Measurements from ENCODE around the gene MAPK1IP1L. TPM values are rescaled to one million over a fixed set of nuclear protein-coding genes. Genes with fewer than 3 reads are reported as not detected.
A peak's percentile ranks its signal among the peaks of the same experiment; 100 is the strongest.

MAPK1IP1L gene
- polyA plus RNA-seq, 1 of the 3 experiments (the other 2 are of a cell fraction) = 129 TPM

DNA sequence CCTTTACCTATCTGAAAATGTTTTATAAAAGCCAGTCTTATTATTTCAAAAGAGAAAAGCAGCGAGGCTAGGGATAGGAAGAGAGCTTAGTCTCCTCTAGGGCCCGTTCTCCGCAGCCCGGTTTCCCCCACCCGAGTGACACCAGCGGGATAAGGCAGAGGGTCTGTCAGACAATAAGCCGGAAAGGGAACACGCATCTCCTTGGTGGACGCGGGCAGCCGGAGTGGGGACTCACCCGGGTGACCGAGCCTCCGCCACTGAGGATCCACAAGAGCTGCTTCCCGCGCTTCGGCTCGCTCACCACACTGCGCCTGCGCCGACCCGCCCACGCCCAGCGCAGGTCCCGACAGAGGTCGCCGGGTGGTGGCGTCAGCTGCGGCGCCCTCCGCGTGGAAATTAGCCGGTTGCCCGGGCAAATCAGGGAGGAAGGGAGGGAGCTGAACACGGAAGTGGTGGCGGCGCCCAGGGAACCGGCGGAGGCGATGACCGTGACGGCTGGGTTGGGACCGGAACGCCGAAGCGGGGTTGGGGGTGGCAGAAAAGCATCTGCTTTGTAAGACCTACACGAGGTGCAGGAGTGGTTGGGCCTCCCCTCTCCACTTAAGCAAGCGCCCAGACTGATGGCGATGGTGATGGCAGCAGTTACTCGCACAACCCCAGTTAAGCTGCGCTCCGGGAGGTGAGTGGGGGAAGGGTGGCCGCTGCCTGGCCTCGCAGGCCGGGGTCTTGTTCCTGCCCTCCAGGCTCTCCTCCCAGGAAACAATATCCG, 24.5 kb upstream of the MAPK1IP1L start, which contains the start of the genes SOCS4 and WDHD1 (continued):
- TF ChIP-seq TEAD4 (IDR thresholded peaks at IDR 0.05; ENCODE audit: borderline replicate concordance, insufficient read depth) (no peak), YY1 (IDR thresholded peaks at IDR 0.05; ENCODE audit: low read depth) (peak; percentile 66; the same call in 1 of the 2 replicates), ELF1 (IDR thresholded peaks at IDR 0.05) (peak; percentile 96), FOSL2 (IDR thresholded peaks at IDR 0.05; ENCODE audit: borderline replicate concordance, low read depth) (no peak), SMC3 (IDR thresholded peaks at IDR 0.05; ENCODE audit: low read depth, low read length) (no peak), TAF1 (IDR thresholded peaks at IDR 0.05; ENCODE audit: borderline replicate concordance, low read depth, low read length) (peak; percentile 76), GABPA (IDR thresholded peaks at IDR 0.05; ENCODE audit: low read depth) (peak; percentile 71), GATA2 (CRISPR knock-in tag; IDR thresholded peaks at IDR 0.05) (no peak), MEF2A (IDR thresholded peaks at IDR 0.05; ENCODE audit: borderline replicate concordance, low read depth) (no peak), RFX5 (IDR thresholded peaks at IDR 0.05; ENCODE audit: low read length) (peak; percentile 54), POLR2AphosphoS5 (IDR thresholded peaks at IDR 0.05; ENCODE audit: low read depth, low read length) (peak; percentile 91; the same call in 1 of the 2 replicates), NFIC (IDR thresholded peaks at IDR 0.05; ENCODE audit: borderline replicate concordance) (no peak), JUND (IDR thresholded peaks at IDR 0.05) (no peak)
- TF ChIP-seq, protein P1, sequence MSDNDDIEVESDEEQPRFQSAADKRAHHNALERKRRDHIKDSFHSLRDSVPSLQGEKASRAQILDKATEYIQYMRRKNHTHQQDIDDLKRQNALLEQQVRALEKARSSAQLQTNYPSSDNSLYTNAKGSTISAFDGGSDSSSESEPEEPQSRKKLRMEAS (IDR thresholded peaks at IDR 0.05; ENCODE audit: low read depth) = peak; percentile 91; the same call in 1 of the 2 replicates

DNA sequence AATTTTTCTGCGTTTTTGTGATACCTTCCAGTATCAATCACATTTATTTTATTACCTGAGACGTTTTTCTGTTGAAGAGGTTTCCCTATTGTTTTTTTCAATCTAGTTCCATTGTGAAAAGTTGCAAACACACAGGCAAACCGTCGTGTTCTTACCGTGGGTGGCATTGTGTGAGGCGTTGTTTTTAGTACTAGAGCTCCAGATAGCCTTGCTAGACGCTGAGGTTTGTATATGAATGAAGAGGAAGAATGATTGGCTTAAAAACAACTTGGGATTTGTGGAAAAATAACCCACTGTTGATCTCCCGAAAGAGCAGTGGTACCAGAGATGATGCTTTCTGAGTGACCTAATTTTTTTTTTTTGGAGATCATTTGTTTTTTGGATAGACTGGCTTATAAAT, 23.4 kb upstream of the MAPK1IP1L start:
- Histone ChIP-seq H3K9me2 (no peaks in the 10 kb centered on the region), H3K79me2 (ENCODE audit: insufficient read depth) (peaks cover 91% of the 10 kb centered on the region), H3K9ac (peak overlapping the region; percentile 94), H3K4me1 (ENCODE audit: control insufficient read depth in 1 of 2, insufficient read depth in 2 of 2, low read depth in 1 of 2, low read length in 1 of 2) (peaks cover 18 to 19% of the 10 kb centered on the region in 2 experiments; a peak in 3 of 4 replicates), H3K4me2 (peak overlapping the region; percentile 87), H3K27ac (ENCODE audit: low read depth in 2 of 2, low read length in 1 of 2) (peak overlapping the region; percentile 78 to 79), H3K27me3 (ENCODE audit: insufficient read depth) (no peaks in the 10 kb centered on the region), H4K20me1 (ENCODE audit: insufficient read depth) (peaks cover 32% of the 10 kb centered on the region), H3F3A (replicated peaks; ENCODE audit: insufficient read depth) (no peaks in the 10 kb centered on the region), H2AFZ (ENCODE audit: low read depth) (no peak overlapping the region), H3K9me3 (no peaks in the 10 kb centered on the region), H3K36me3 (replicated peaks in 1 of 2; ENCODE audit: control insufficient read depth in 1 of 2, insufficient read depth in 2 of 2, low read length in 1 of 2) (peaks cover 12 to 16% of the 10 kb centered on the region in 2 experiments), H3K4me3 (ENCODE audit: low read depth in 2 of 2, low read length in 1 of 2) (peak overlapping the region; percentile 69 to 73)
- 1% methylated on average over 8 of the region's 8 CpGs for WGBS (ENCODE audit: low lambda C conversion rate)
- peak; percentile 11 for DNase-seq
- CTCF ChIA-PET = interaction anchor here (1.1 to 7.0 kb wide), 2 partner anchors 23 to 24 kb away, joined by 4 to 40 read pairs; partner anchors contain the start of gene MAPK1IP1L
- no peak for TF ChIP-seq RXRA (IDR thresholded peaks at IDR 0.05; ENCODE audit: borderline replicate concordance, low read depth)
- no peak for TF ChIP-seq RFX5 (IDR thresholded peaks at IDR 0.05; ENCODE audit: low read length)
- no peak for TF ChIP-seq MXI1 (IDR thresholded peaks at IDR 0.05; ENCODE audit: low read depth, low read length)
- TF ChIP-seq YY1 (IDR thresholded peaks at IDR 0.05; ENCODE audit: low read depth) = no peak
- TF ChIP-seq NFIC (IDR thresholded peaks at IDR 0.05; ENCODE audit: borderline replicate concordance) = no peak
- TF ChIP-seq ZBTB33 (IDR thresholded peaks at IDR 0.05; ENCODE audit: borderline replicate concordance, low read depth) = no peak
- TF ChIP-seq SIN3A (IDR thresholded peaks at IDR 0.05; ENCODE audit: borderline replicate concordance, low read depth, low read length) = no peak
- TF ChIP-seq POLR2AphosphoS5 (IDR thresholded peaks at IDR 0.05; ENCODE audit: low read depth, low read length) = no peak
- TF ChIP-seq, protein P2, sequence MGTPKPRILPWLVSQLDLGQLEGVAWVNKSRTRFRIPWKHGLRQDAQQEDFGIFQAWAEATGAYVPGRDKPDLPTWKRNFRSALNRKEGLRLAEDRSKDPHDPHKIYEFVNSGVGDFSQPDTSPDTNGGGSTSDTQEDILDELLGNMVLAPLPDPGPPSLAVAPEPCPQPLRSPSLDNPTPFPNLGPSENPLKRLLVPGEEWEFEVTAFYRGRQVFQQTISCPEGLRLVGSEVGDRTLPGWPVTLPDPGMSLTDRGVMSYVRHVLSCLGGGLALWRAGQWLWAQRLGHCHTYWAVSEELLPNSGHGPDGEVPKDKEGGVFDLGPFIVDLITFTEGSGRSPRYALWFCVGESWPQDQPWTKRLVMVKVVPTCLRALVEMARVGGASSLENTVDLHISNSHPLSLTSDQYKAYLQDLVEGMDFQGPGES (IDR thresholded peaks at IDR 0.05; ENCODE audit: low read depth, low read length) = no peak
- TF ChIP-seq EZH2phosphoT487 (IDR thresholded peaks at IDR 0.05; ENCODE audit: borderline replicate concordance, low read depth) = no peak
- no peak for TF ChIP-seq CTCF (IDR thresholded peaks at IDR 0.05)
- TF ChIP-seq PBX3 (IDR thresholded peaks at IDR 0.05) = no peak
- POLR2A ChIA-PET = interaction anchor here (3.0 kb wide), 1 partner anchor 23 kb away, joined by 32 read pairs; the partner anchor contains the start of gene MAPK1IP1L
